SH-SY5Y (cell line): Measurements from ENCODE around the gene GRIN2A.
A peak's percentile ranks its signal among the peaks of the same experiment; 100 is the strongest.

Experiments used
- GATA2 ChIP-seq: IDR thresholded peaks from 2 replicates; pipeline ENCODE4 v1.6.1; 2011; ENCODE audit warnings: mild to moderate bottlenecking, low read depth, low read length
- GATA3 ChIP-seq: IDR thresholded peaks from 2 replicates; pipeline ENCODE4 v1.6.1; 2011; ENCODE audit warnings: low read depth, mild to moderate bottlenecking, low read length, moderate library complexity

GRIN2A gene

GRCh38 chr16:10069374-10069773 lies 112.9 kb downstream of the GRIN2A start:
- TF ChIP-seq GATA2 (no peak), GATA3 (no peak)

DNA sequence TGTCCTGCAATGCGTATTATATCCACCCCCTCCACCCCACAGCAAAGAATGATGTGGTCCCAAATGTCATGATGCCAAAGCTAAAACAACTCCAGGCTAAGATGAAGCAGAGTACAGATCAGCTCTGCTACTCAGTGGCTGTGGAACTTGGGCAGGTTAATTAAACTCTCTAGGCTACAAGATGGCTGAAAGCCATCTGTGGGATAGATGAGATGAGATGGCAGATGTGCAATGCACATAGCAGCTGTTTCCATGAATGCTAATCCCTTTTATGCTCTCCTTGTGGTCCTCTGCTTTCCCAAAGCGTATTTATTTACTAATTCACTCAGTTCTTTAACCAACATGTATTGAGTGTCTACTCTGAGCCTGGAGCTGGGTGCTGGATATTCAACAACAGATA lies 114.4 kb downstream of the GRIN2A start:
- peak; percentile 62 for TF ChIP-seq GATA2
- TF ChIP-seq GATA3 = no peak

DNA sequence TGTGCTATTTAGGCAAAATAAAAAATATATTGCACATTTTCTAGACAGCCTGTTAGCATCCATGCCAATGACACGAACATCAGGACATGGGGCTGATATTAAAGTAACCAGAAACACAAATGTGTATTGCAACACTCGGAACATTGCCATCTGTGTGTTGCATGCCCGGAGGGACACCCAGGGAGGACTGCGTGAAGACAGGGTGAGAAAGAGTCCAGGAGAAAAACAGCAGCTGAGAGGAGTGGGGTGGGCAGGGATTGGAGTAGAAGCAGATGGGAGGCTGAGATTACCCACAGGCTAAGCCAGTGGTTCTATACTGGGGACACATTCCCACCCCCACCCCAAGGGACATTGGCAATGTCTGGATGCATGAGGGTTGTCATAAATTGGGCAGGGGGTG lies 114.8 kb downstream of the GRIN2A start:
- no peak for TF ChIP-seq GATA2
- TF ChIP-seq GATA3 = no peak

DNA sequence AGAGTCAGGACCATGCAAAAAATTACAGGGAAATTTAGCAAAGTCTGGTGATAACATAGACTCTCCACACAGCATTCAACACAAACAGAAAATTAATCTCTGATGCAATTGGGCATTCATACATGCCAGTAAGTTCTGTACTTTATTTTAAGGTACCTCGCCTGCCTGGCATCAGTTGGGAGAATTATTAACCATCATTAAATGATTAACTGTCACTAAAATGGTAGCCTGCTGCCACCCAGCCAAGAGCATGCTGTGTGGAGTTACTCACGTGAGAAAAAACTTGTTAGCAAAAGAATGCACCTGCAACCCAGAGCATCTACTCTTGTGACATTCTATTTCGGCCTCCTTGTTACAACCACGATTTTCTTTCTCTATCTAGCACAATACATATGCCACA lies 117.2 kb downstream of the GRIN2A start:
- TF ChIP-seq GATA2 = no peak
- no peak for TF ChIP-seq GATA3

- TF ChIP-seq GATA2 = no peak
- TF ChIP-seq GATA3 = no peak
These were observed 133.4 kb downstream of the GRIN2A start for GRCh38 chr16:10048850-10049249.

- no peak for TF ChIP-seq GATA2
- no peak for TF ChIP-seq GATA3
These were observed 136.3 kb downstream of the GRIN2A start for GRCh38 chr16:10045947-10046346.

DNA sequence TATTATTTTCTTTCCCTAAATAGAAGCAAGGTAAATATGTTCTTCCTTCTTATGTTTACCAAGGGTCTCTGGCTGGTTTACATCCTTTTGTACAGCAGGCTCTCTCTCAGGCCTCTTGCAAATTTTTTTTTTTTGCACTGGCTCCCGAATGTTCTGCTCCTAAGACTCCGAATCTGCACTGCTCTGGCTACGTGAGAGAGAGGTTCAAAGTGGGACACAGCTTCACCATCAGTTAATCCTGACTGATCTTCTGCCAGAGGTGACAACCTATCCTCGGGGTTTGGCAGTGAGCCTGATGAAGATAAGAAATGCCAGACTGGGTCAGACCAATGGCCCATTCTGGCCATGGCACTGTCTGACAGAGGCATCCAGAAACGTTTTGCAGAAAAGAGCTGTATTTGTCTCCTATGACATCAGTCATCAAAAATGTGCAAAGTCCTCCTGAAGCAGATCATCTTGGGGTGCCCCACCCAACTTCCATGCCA lies 136.9 kb downstream of the GRIN2A start:
- TF ChIP-seq GATA2 (no peak), GATA3 (no peak)

GRCh38 chr16:10040136-10041080 lies 141.8 kb downstream of the GRIN2A start:
- TF ChIP-seq GATA3 = no peak
- no peak for TF ChIP-seq GATA2

DNA sequence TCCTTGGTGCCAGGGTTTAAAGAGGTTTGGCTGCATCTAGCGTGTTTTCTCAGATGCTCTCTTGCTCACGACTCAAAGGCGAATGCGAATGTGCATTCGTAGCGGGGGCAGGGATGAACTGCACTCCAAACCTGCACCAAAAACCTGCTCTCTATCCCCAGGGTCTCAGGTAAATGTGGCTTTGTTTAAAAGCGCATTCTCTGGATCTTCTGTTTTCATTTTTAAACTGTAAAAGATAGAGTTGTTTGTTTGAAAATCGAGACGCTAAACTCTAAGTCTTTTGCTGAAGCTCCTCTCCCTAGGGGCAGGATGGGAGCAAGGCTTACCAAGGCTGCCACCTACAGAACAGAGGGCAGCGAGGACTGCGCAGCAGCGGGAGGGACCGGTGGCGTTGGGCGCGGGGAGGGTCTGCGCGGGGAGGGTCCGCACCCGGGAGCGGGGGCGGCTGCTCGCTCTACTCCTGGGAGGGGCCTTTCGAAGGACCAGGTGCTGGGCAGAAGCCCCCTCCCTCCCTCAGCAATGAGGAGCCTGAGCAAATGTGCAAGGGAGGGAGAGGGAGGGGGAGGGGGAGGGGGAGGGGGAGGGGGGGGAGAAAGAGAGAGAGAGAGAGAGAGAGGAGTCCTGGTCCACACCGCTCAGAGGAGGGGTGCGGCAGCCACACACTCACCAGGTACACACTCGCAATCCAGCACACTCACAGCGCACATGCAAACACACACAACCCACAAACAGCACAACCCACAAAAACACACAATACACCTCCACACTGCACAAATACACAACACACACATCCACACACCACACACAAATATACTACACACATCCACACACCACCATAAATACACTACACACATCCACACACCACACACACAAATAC lies 142.8 kb downstream of the GRIN2A start:
- TF ChIP-seq GATA3 = no peak
- no peak for TF ChIP-seq GATA2

- TF ChIP-seq GATA2 (no peak), GATA3 (no peak)
These were observed 144.5 kb downstream of the GRIN2A start for GRCh38 chr16:10037751-10038150.

DNA sequence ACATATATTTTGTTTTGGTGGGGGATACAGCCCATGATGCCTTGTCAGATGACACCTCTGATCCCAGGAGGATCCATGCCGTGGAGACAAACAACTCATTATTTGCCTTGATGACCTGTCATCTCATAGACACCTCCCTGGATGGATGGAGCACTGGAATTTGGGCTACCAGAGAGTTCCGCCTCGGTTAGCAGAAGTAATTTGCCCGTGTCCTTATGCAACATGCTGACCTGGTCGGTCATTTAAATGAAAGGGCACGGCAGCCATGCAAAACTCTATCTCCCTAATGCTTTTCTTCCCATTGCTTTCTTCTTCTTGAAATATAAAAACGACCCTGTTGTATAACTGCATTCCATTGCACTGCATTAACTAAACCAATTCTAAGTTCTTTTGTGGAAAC lies 145.3 kb downstream of the GRIN2A start:
- TF ChIP-seq GATA2 = no peak
- TF ChIP-seq GATA3 = no peak

DNA sequence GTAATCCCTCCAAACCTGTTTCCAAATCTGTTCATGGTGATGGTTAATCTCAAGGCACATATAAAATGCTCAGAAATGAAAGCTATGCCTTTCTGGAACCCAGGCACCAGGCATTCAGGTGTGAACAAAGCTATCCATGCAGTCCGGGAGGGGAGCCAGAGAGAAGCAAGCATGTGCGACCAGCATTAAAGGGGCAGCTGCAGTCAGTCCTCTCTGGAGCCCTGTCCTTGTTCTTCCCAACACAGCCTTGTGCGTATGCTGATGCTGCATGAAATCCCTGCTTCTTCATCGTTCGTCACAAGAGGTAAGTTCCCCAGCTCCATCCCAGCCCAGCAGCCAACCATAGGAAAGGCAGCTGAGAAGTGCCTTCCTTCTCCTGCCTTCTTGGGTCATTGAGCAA lies 148.7 kb downstream of the GRIN2A start:
- no peak for TF ChIP-seq GATA2
- TF ChIP-seq GATA3 = no peak

- no peak for TF ChIP-seq GATA3
- no peak for TF ChIP-seq GATA2
These were observed 150.3 kb downstream of the GRIN2A start for GRCh38 chr16:10031955-10032354.

GRCh38 chr16:10031473-10031872 lies 150.8 kb downstream of the GRIN2A start:
- no peak for TF ChIP-seq GATA3
- no peak for TF ChIP-seq GATA2

GRCh38 chr16:10028644-10029043 lies 153.6 kb downstream of the GRIN2A start:
- no peak for TF ChIP-seq GATA2
- TF ChIP-seq GATA3 = no peak
